ENCODE results near the gene PTBP1.

Gene PTBP1

DNA sequence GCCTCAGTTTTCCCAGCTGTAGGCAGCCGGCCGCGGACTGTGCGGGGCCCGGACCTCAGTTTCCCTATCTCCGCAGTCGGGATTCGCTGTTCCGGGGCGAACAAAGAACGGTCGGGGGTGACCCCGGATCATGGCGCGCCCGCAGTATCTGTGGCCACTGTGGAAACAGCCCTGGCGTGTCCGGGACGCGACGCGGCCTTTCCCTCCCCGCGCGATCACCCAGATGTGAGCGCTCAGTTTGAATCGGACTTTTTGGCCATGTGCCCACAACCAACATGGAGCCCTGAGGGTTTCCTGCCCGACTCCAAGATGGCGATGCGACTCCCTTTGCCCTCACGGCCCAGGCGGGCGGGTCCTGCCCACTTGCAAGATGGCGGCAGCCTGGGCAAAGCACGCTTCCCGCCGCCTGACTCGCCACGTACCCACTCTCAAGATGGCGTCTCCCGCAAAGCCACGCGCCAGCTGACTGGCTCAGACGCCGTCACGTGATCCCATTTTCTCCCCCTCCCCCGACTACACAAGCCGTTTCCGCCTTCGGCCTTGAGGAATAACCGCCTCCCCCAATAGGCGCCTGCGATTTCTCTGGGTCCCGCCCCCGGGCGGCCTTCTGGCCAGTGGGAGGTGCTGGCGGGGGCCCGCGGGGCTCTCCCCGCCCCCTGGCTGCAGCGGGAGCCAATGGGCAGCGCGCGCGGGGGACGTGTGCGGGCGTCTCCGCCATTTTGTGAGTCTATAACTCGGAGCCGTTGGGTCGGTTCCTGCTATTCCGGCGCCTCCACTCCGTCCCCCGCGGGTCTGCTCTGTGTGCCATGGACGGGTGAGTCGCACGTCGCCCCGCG is at the start of gene PTBP1:
TSS of gene PTBP1 (plus strand) at position 761 of the 836 bp plus-strand sequence. CDS start at position 807, 46 bp downstream.
- peak; percentile 99 for DNase-seq

DNA sequence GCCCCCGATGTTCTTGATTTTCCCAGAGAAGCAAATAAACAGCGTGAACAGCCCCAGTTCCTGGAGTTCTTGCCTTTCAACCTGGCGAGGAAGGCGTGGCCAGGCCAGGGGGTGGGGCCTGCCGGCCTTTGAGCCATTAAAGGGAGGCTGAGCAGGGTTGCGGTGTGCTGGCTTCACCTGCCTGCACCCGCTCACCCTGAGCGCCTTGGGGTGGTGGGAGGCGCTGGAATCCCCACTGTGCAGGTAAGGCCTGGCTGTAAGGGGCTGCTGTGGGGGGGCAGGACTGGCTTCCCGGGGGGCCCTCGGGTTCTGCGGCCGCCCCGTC is 49.0 kb upstream of the PTBP1 start:
- no peak for DNase-seq

DNA sequence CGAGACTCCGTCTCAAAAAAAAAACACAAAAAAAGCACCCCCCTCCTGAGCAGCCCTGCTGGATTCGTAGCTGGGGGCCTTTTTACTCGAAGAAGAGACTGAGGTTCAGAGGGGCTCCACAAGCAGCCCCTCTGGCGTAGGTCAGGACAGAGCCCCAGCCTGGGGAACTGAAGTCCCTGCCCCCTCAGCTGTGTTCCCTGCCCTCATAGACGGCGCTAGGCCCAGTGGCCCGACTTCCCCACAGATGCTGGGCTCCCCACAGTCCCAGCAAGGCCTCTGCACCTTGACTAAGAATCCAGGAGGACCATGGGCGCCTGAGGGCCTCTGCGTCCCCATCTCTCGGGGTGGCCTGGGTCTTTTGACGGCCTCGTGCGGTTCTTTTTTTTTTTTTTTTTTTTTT is 47.4 kb upstream of the PTBP1 start:
- no peak for DNase-seq

- DNase-seq = no peak
Measured at GRCh38 chr19:750640-751423, 46.4 kb upstream of the PTBP1 start, which contains the start of gene MISP. Gene MISP, plus strand, starts transcription at chr19:751112. Its CDS starts 5,835 bp downstream, at chr19:756947.

DNA sequence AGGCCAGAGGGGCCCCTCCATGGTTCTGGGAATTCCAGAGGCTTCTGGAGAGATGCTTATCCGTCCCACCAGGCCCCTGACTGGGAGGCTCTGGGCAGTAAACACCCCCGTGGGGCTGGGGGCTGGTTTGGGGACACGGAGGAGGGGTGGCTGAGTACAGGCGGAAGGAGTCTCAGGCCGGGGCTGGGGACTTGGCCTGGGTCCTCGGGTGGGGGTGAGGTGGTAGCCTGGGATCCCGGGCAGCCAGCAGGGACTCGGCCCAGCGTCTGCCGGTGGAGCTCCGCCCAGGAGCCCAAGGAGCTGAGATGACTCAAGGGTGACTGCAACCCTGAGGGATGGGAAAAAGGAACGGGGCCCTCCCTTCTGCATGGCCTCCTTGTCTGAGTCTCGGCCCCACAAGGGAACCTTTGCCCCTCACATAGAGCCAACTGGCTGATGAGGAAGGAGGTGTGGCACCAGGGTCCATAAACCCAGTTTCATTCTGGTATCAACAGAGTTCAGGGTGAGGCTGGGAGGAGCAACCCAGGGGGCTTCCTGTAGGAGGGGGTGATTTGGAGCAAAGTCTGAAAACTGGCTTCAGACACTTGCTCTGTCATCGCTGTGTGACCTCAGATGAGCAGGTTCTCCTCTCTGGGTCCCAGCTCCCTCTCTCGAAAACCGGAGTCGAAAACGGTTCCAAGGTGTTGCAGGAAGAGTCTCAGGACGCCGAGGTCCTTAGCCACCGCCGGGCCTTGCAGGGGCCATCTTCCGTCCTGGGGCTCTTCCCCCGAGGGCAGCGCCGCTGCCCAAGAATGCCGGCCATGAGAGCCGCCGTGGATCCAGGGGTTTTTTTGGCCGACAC is 45.5 kb upstream of the PTBP1 start:
- no peak for DNase-seq

GRCh38 chr19:752652-753517 is 44.4 kb upstream of the PTBP1 start:
- no peak for DNase-seq

- DNase-seq = no peak
Measured at GRCh38 chr19:754530-754929, 42.7 kb upstream of the PTBP1 start.

- no peak for DNase-seq
Measured at GRCh38 chr19:755063-755462, 42.2 kb upstream of the PTBP1 start.

DNA sequence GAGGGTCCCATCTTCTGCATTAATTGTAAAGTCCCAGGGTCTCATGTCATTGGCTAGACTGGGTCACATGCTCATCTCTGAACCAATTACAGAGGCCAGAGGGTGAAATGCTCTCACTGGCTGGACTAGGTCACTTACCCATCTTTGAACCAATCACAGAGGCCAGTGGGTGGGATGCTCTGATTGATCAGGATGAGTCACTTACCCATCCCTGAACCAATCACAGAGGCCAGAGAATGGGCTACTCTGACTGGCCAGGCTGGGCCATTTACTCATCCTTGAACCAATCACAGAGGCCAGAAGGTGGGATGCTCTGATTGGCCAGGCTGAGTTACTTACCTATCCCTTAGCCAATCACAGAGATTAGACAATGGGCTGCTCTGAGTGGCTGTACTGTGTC is 41.0 kb upstream of the PTBP1 start:
- DNase-seq = peak; percentile 18

GRCh38 chr19:756821-757688 is 40.2 kb upstream of the PTBP1 start:
- DNase-seq = no peak

- DNase-seq = no peak
Measured at GRCh38 chr19:757811-758668, 39.2 kb upstream of the PTBP1 start.

DNA sequence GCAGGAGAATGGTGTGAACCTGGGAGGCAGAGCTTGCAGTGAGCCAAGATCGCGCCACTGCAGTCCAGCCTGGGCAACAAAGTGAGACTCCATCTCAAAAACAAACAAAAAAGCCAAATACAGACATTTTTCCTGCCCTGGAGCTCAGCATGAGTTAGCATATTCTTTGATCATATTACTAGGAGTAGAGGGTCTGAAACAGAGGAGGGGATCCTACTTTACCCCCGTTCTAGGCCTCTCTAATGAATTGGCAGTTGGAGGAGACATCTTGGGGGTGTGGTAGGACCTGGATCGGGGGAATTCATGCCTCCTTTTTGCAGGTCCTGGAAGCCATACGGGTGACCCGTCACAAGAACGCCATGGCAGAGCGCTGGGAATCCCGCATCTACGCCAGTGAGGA is 34.1 kb upstream of the PTBP1 start:
- no peak for DNase-seq

GRCh38 chr19:763869-764268 is 33.4 kb upstream of the PTBP1 start:
- no peak for DNase-seq

GRCh38 chr19:764301-764700 is 33.0 kb upstream of the PTBP1 start:
- DNase-seq = no peak

GRCh38 chr19:765179-765738 is 32.0 kb upstream of the PTBP1 start:
- no peak for DNase-seq

GRCh38 chr19:768424-768823 is 28.8 kb upstream of the PTBP1 start:
- no peak for DNase-seq

DNA sequence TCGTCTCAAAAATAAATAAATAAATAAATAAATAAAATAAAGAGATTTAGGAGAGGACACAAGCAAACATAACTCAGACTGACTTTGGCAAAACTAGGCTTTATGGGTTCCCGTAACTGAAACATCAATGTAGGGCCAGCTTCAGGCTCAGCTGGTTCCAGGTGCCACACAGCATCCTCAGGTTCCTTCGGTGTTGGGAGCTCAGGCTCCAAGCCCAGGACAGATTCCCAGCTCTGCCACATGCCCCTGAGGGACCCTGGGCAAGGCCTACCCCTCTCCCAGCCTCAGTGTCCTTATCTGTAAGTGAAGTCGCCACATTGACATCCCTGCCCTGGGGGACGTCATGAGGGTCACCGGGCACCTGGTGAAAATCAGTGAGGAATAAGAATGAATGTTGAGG is 27.6 kb upstream of the PTBP1 start:
- DNase-seq = no peak

- peak; percentile 73 for DNase-seq
Measured at GRCh38 chr19:771332-771785, 25.9 kb upstream of the PTBP1 start.

- DNase-seq = no peak
Measured at GRCh38 chr19:772063-772462, 25.2 kb upstream of the PTBP1 start.
